ENCODE results near the gene RBM45. TPM values are rescaled to one million over a fixed set of nuclear protein-coding genes. Genes with fewer than 3 reads are reported as not detected.

The RBM45 gene
- total and polyA plus RNA-seq, 2 experiments from 2014 or later, result 10.7 to 12.3 TPM

- no peak for DNase-seq (ENCODE audit: low read depth in 1 of 2, low spot score in 1 of 2)
- Histone ChIP-seq H3K27ac (no peak overlapping the region), H3K27me3 (no peaks in the 10 kb centered on the region), H3K4me3 (no peak overlapping the region), H3K4me1 (ENCODE audit: low read depth) (peaks cover 9% of the 10 kb centered on the region), H3K36me3 (no peaks in the 10 kb centered on the region), H3K9me3 (ENCODE audit: low read depth) (no peaks in the 10 kb centered on the region)
- TF ChIP-seq CTCF (IDR thresholded peaks at IDR 0.05; ENCODE audit: low read depth, low read length), result no peak
Measured at GRCh38 chr2:178093471-178093870, 18.8 kb upstream of the RBM45 start.

- Histone ChIP-seq H3K4me3 (no peak overlapping the region), H3K4me1 (ENCODE audit: low read depth) (no peaks in the 10 kb centered on the region), H3K27me3 (no peaks in the 10 kb centered on the region), H3K27ac (no peak overlapping the region), H3K9me3 (ENCODE audit: low read depth) (no peaks in the 10 kb centered on the region), H3K36me3 (no peaks in the 10 kb centered on the region)
- no peak for DNase-seq (ENCODE audit: low read depth in 1 of 2, low spot score in 1 of 2)
- TF ChIP-seq CTCF (IDR thresholded peaks at IDR 0.05; ENCODE audit: low read depth, low read length), result no peak
Measured at GRCh38 chr2:178101321-178102079, 10.7 kb upstream of the RBM45 start.

GRCh38 chr2:178105566-178105965 lies 6.7 kb upstream of the RBM45 start:
- no peaks in the 10 kb centered on the region for H3K4me1 ChIP-seq (ENCODE audit: low read depth)
- H3K27me3 ChIP-seq, result no peaks in the 10 kb centered on the region
- H3K27ac ChIP-seq, result no peak overlapping the region
- H3K36me3 ChIP-seq, result no peaks in the 10 kb centered on the region
- no peak overlapping the region for H3K4me3 ChIP-seq
- DNase-seq (ENCODE audit: low read depth in 1 of 2, low spot score in 1 of 2), result no peak
- TF ChIP-seq CTCF (IDR thresholded peaks at IDR 0.05; ENCODE audit: low read depth, low read length), result no peak
- no peaks in the 10 kb centered on the region for H3K9me3 ChIP-seq (ENCODE audit: low read depth)

- Histone ChIP-seq H3K27ac (no peak overlapping the region), H3K36me3 (no peaks in the 10 kb centered on the region), H3K9me3 (ENCODE audit: low read depth) (no peaks in the 10 kb centered on the region), H3K4me3 (no peak overlapping the region), H3K4me1 (ENCODE audit: low read depth) (no peaks in the 10 kb centered on the region), H3K27me3 (no peaks in the 10 kb centered on the region)
- no peak for TF ChIP-seq CTCF (IDR thresholded peaks at IDR 0.05; ENCODE audit: low read depth, low read length)
- DNase-seq (ENCODE audit: low read depth in 1 of 2, low spot score in 1 of 2), result no peak
Measured at GRCh38 chr2:178106053-178106452, 6.2 kb upstream of the RBM45 start.

DNA sequence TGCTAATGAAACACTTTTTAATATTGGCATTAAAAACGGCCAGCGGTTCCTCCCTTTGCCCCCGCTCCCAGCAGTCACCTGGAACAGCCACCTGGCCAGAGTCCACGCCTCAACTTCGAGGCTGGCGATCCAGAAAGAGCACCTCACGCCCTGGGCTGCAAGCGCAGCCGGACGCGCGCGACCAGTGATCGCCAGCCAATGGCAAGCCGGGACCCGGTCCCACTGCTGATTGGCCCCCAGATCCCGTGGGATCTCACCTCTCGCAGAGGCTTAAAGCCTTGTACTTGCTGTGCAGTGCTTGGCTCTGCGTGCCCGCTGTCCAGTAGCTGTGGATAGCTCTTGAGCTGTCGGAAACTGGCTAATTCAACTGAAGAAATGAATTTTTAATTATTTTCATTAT lies 4.1 kb upstream of the RBM45 start:
- TF ChIP-seq CTCF (IDR thresholded peaks at IDR 0.05; ENCODE audit: low read depth, low read length), result no peak
- Histone ChIP-seq H3K36me3 (no peaks in the 10 kb centered on the region), H3K4me1 (ENCODE audit: low read depth) (no peaks in the 10 kb centered on the region), H3K27ac (no peak overlapping the region), H3K4me3 (no peak overlapping the region), H3K9me3 (ENCODE audit: low read depth) (no peaks in the 10 kb centered on the region), H3K27me3 (no peaks in the 10 kb centered on the region)
- DNase-seq (ENCODE audit: low read depth in 1 of 2, low spot score in 1 of 2), result no peak

All from cardiac muscle cell (in vitro differentiated cells and primary cell).